Skeletal muscle satellite cell (primary cell): ENCODE data around the gene SCARB1.

Source experiments
- H3K27me3 ChIP-seq: 2 replicates; pipeline ENCODE4 v1.7.0; 2013; ENCODE audit warnings: low read length; ENCODE audit not compliant: control insufficient read depth, insufficient read depth
- H3K36me3 ChIP-seq: 2 replicates; pipeline ENCODE4 v1.7.0; 2013; ENCODE audit warnings: mild to moderate bottlenecking, control low read depth, low read length; ENCODE audit not compliant: insufficient read depth
- H3K4me1 ChIP-seq: 2 replicates; pipeline ENCODE4 v1.7.0; 2013; ENCODE audit warnings: low read length; ENCODE audit not compliant: control insufficient read depth, insufficient read depth
- H3K4me2 ChIP-seq: 2 replicates; pipeline ENCODE4 v1.7.0; 2013; ENCODE audit warnings: mild to moderate bottlenecking, low read length
- H3K4me3 ChIP-seq: 2 replicates; pipeline ENCODE4 v1.7.0; 2013; ENCODE audit warnings: low read length
- H3K9ac ChIP-seq: 2 replicates; pipeline ENCODE4 v1.7.0; 2013; ENCODE audit warnings: mild to moderate bottlenecking, low read depth, low read length, moderate library complexity
- H3K9me3 ChIP-seq: replicated peaks from 2 replicates; pipeline ENCODE4 v1.7.0; 2013; ENCODE audit warnings: mild to moderate bottlenecking, control low read depth, low read length

Gene SCARB1

GRCh38 chr12:124855275-124855957, 8.2 kb downstream of the SCARB1 start:
- Histone ChIP-seq H3K4me2 (no peak overlapping the region), H3K9me3 (no peaks in the 10 kb centered on the region), H3K27me3 (no peaks in the 10 kb centered on the region), H3K36me3 (no peaks in the 10 kb centered on the region), H3K9ac (no peak overlapping the region), H3K4me1 (no peaks in the 10 kb centered on the region), H3K4me3 (no peak overlapping the region)

DNA sequence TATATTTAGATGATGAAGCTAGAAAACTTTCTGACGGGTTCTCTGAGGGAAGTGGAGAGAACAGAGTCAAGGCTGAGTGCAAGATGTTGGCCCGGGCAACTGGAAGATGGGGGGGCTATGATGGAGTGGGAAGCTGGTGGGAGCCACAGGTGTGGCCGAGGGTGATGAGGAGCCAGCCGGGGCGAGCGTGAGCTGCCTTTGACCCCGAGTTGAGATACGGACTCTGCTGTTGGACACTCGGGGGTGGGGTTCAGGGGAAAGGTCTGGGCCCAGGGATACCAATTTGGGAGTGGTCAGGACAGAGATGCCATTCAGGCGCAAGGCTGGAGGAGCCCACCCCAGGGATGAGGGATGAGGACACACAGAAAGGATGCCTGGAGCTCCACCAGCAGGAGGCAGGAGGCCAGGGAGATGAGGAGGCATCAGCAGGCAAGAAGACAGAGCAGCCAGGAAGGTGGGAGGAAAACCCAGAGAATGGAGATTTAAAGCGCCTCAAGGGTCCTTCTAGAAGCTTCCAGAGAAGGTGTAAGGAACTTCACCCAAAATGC, 9.0 kb downstream of the SCARB1 start:
- H3K36me3 ChIP-seq: no peaks in the 10 kb centered on the region

DNA sequence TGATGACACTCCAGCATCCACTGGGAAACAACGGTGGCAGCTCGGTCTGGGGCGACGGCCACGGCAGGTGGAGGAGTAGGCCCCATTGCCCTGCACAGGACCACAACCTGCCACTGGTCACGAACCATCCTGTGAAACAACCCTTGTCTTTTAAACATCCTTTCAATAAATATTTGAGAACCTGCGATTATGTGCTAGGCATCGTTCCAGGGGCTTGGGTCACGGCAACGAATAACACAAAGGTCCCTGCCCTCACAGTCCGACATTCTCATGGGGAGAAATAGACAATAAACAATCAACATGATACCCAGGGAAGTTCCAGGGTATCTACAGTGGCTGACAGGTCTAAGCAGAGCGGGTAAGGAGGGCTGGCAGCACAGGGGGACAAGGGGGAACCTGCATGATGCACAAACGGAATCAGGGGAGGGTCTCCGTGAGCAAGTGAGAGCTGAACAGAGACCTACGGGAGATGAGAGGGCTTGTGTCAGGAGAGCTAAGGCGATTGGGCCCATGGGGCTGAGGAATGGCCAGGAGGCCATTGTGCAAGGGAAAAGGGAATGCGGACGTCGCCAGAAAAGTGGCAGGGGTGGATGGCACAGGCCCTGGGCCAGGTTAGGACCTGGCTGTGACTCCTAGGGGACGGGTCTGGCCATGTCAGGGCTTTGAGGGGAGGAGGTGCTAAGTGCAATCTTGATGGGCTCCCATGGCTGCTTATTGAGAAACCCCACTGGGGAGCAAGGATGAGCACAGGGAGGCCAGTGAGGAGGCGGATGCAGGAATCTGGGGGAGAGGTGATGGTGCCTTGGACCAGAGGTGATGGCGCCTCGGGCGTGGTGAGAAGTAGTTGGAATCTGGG, 9.7 kb downstream of the SCARB1 start:
- H3K4me2 ChIP-seq: no peak overlapping the region
- no peak overlapping the region for H3K9ac ChIP-seq
- no peak overlapping the region for H3K4me3 ChIP-seq
- H3K27me3 ChIP-seq: no peaks in the 10 kb centered on the region
- no peaks in the 10 kb centered on the region for H3K36me3 ChIP-seq
- no peaks in the 10 kb centered on the region for H3K4me1 ChIP-seq
- H3K9me3 ChIP-seq: no peaks in the 10 kb centered on the region

More for the DNA sequence above, 9.0 kb downstream of the SCARB1 start:
- no peak overlapping the region for H3K9ac ChIP-seq
- H3K4me3 ChIP-seq: no peak overlapping the region
- H3K4me1 ChIP-seq: no peaks in the 10 kb centered on the region
- H3K27me3 ChIP-seq: no peaks in the 10 kb centered on the region
- H3K4me2 ChIP-seq: no peak overlapping the region
- H3K9me3 ChIP-seq: no peaks in the 10 kb centered on the region

DNA sequence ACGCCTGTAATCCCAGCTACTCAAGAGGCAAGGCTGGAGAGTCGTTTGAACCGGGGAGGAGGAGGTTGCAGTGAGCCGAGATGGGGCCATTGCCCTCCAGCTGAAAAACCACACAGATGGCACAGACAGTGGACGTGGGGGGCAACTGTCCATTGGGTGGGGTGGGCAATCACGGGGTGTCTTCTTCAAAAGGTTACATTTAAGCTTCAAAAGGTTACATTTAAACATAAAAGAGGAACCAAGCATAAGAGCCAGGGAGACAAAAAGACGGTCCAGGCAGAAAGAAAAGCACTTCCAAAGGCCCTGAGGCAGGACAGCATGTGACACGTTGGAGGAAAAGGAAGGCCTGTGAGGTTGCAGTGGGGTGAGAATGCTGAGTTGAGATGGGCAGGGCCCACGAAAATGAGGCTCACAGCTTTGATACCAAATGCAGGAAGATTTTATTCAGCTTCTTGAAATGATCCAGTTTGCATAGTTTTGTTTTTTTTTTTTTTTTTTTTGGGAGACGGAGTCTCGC, 10.7 kb downstream of the SCARB1 start:
- no peak overlapping the region for H3K9ac ChIP-seq
- H3K4me2 ChIP-seq: no peak overlapping the region
- no peaks in the 10 kb centered on the region for H3K4me1 ChIP-seq
- no peaks in the 10 kb centered on the region for H3K36me3 ChIP-seq
- no peaks in the 10 kb centered on the region for H3K9me3 ChIP-seq
- no peak overlapping the region for H3K4me3 ChIP-seq
- peaks cover 5% of the 10 kb centered on the region for H3K27me3 ChIP-seq

DNA sequence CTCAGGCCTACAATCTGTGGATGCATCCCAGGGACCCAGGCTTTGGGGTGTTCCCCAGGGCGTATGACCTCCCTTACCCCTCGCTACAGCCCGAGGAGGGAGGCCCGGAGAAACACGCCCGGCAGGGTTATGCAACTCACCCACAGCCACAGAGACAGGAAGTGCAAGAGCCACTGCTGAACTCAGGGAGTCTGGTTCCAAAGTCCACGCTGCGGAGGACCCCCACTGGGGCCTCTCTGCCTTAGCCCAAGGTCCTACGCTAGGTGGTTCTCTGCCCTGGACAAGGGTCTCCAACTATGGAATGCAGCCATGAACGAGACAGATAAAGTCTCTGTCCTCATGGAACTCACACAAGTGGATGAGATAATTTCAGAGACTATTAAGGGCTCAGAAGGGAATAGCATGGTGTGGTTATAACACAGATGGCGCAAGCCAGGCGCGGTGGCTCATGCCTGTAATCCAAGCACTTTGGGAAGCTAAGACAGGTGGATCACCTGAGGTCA, 11.3 kb downstream of the SCARB1 start:
- H3K4me2 ChIP-seq: no peak overlapping the region
- H3K4me1 ChIP-seq: peaks cover 4% of the 10 kb centered on the region
- no peaks in the 10 kb centered on the region for H3K9me3 ChIP-seq
- H3K4me3 ChIP-seq: no peak overlapping the region
- peaks cover 9% of the 10 kb centered on the region for H3K27me3 ChIP-seq
- H3K9ac ChIP-seq: no peak overlapping the region
- H3K36me3 ChIP-seq: no peaks in the 10 kb centered on the region

- Histone ChIP-seq H3K9me3 (no peaks in the 10 kb centered on the region), H3K9ac (no peak overlapping the region), H3K4me1 (peaks cover 7% of the 10 kb centered on the region), H3K4me3 (no peak overlapping the region), H3K27me3 (peaks cover 13% of the 10 kb centered on the region), H3K4me2 (no peak overlapping the region), H3K36me3 (no peaks in the 10 kb centered on the region)
These were observed 12.3 kb downstream of the SCARB1 start for GRCh38 chr12:124851342-124851741.

DNA sequence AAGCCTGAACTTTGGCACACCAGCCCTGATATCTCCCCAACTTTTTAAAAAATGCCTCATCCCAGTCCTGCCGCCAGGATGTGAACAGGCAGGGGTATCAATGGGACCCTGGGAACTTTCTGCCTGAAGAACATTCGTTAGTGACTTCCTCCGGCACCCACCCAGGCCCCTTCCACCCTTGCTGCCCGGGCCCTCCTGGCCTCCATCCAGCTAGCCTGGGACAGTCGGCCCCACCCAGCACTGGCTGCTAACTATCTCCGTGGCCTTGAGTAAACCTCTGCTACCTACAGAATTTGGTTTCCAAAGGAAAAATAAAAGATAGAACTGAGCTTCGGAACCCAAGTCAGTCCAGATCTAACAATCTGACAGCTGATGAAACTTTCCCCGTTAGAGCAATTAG, 14.3 kb downstream of the SCARB1 start:
- Histone ChIP-seq H3K9me3 (no peaks in the 10 kb centered on the region), H3K9ac (no peak overlapping the region), H3K4me3 (no peak overlapping the region), H3K36me3 (no peaks in the 10 kb centered on the region), H3K27me3 (peaks cover 13% of the 10 kb centered on the region), H3K4me2 (no peak overlapping the region), H3K4me1 (peaks cover 7% of the 10 kb centered on the region)

GRCh38 chr12:124848621-124849380, 14.9 kb downstream of the SCARB1 start:
- peaks cover 13% of the 10 kb centered on the region for H3K27me3 ChIP-seq
- H3K4me3 ChIP-seq: no peak overlapping the region
- H3K36me3 ChIP-seq: no peaks in the 10 kb centered on the region
- no peak overlapping the region for H3K9ac ChIP-seq
- no peak overlapping the region for H3K4me2 ChIP-seq
- no peaks in the 10 kb centered on the region for H3K9me3 ChIP-seq
- H3K4me1 ChIP-seq: peaks cover 7% of the 10 kb centered on the region

GRCh38 chr12:124847113-124848074, 16.3 kb downstream of the SCARB1 start:
- no peak overlapping the region for H3K4me3 ChIP-seq
- no peak overlapping the region for H3K9ac ChIP-seq
- peaks cover 7% of the 10 kb centered on the region for H3K4me1 ChIP-seq
- H3K9me3 ChIP-seq: no peaks in the 10 kb centered on the region
- H3K27me3 ChIP-seq: peaks cover 13% of the 10 kb centered on the region
- H3K36me3 ChIP-seq: no peaks in the 10 kb centered on the region
- no peak overlapping the region for H3K4me2 ChIP-seq
